PC-9 (cell line): Measurements from ENCODE around the gene SUMF1. TPM values are rescaled to one million over a fixed set of nuclear protein-coding genes. Genes with fewer than 3 reads are reported as not detected.
"Not testable (repeated sequence)": the region's sequence is repeated elsewhere in the genome, so short reads cannot be mapped to it uniquely, and the experiment has no call there.

Experiments
- BruUV-seq: library from RNA; stranded (reverse); fragments of 400-500 nt; replicated peaks from 2 replicates; lab custom pipeline; 2021; lab: Mats Ljungman, UMichigan
- CTCF ChIA-PET: fragments of 300-600 bp; sonication (Branson Sonifier 250); formaldehyde crosslinking; loops from one replicate; lab custom pipeline; 2022; ENCODE audit warnings: antibody characterized with exemption; lab: Charles Lee
- POLR2A ChIA-PET: fragments of 300-600 bp; sonication (Branson Sonifier 250); formaldehyde crosslinking; loops from one replicate; lab custom pipeline; 2022; ENCODE audit warnings: antibody characterized with exemption; ENCODE audit not compliant: unreplicated experiment; lab: Charles Lee
- DNase-seq, 2 experiments: peaks; one replicate each; pipeline versions ENCODE4 v3.0.0 to v3.0.0-alpha.2; 2015 to 2022; ENCODE audit warnings: mixed read lengths in 1 of 2
- H2AFZ ChIP-seq: fragments of 200-600 bp; sonication (generic); 2 replicates; pipeline ENCODE4 v1.8.1; 2017; ENCODE audit warnings: antibody characterized with exemption
- H3F3A ChIP-seq: fragments of 200-600 bp; sonication (generic); 2 replicates; pipeline ENCODE4 v1.8.1; 2017; ENCODE audit warnings: antibody characterized with exemption, mild to moderate bottlenecking, low read depth; ENCODE audit not compliant: insufficient read depth
- H3K27ac ChIP-seq: fragments of 200-600 bp; sonication (generic); 2 replicates; pipeline ENCODE4 v1.6.1; 2016; ENCODE audit warnings: mixed run types
- H3K27me3 ChIP-seq: fragments of 200-600 bp; sonication (generic); 2 replicates; pipeline ENCODE4 v1.6.1; 2016; ENCODE audit warnings: low read depth, mixed run types; ENCODE audit not compliant: insufficient read depth
- H3K36me3 ChIP-seq: fragments of 200-600 bp; sonication (generic); 2 replicates; pipeline ENCODE4 v1.6.1; 2016; ENCODE audit warnings: low read depth, mixed run types
- H3K4me1 ChIP-seq: fragments of 200-600 bp; sonication (generic); replicated peaks from 2 replicates; pipeline ENCODE4 v1.6.1; 2016; ENCODE audit warnings: mixed run types; ENCODE audit not compliant: insufficient read depth
- H3K4me2 ChIP-seq: fragments of 200-600 bp; sonication (generic); 2 replicates; pipeline ENCODE4 v1.6.1; 2017; ENCODE audit warnings: mixed run types
- H3K4me3 ChIP-seq: fragments of 200-600 bp; sonication (generic); 2 replicates; pipeline ENCODE4 v1.6.1; 2016; ENCODE audit warnings: mixed run types
- H3K79me2 ChIP-seq: fragments of 200-600 bp; sonication (generic); 2 replicates; pipeline ENCODE4 v1.6.1; 2017; ENCODE audit warnings: low read depth, mixed run types
- H3K9me2 ChIP-seq: fragments of 200-600 bp; sonication (generic); 2 replicates; pipeline ENCODE4 v1.8.1; 2017; ENCODE audit warnings: mild to moderate bottlenecking; ENCODE audit not compliant: insufficient read depth
- H3K9me3 ChIP-seq: fragments of 200-600 bp; sonication (generic); 2 replicates; pipeline ENCODE4 v1.8.1; 2016; ENCODE audit warnings: low read depth; ENCODE audit not compliant: insufficient read depth
- H4K20me1 ChIP-seq: fragments of 200-600 bp; sonication (generic); 2 replicates; pipeline ENCODE4 v1.8.1; 2017; ENCODE audit not compliant: insufficient read depth
- EZH2 ChIP-seq: fragments of 200-600 bp; sonication (generic); IDR thresholded peaks from 2 replicates; pipeline ENCODE4 v1.8.0; 2017; ENCODE audit warnings: antibody characterized with exemption, low read depth
- intact Hi-C: fragments of 100-400 bp; cut with micrococcal nuclease; formaldehyde crosslinking; loops from one replicate; pipeline ENCODE4 v1.10.0; 2022; ENCODE audit not compliant: unreplicated experiment
- total RNA-seq: library from RNA; stranded (reverse); gene quantifications from 2 replicates; pipeline ENCODE4 v1.2.3, GENCODE V29; 2021
- TF ChIP-seq, protein P1 (sequence below): fragments of 200-600 bp; sonication (generic); conservative IDR thresholded peaks from 2 replicates; pipeline ENCODE4 v1.6.1; 2017; ENCODE audit warnings: mixed run types, antibody characterized with exemption, mild to moderate bottlenecking, moderate library complexity

SUMF1 gene
- total RNA-seq, 1 experiment from 2014 or later: 41.6 TPM

DNA sequence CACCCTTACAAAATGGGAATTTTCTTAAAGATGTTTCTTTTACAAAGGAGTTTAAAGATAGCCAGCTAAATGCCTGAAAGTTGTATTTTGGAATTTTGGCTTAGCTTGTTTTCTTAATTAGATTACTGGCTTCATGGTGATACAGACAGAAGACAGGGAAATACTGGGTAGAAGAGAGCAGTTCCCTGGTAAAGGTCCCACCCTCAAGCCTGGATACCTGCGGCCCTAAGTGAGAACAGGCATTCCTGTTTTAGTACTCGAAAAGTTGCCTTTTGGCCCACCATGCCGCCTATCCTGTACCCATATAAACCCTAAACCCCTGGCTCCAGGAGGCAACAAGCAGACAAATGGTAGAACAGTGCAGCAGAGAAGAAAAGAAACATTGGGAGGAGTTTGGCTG, 134.5 kb downstream of the SUMF1 start:
- no peaks in the 10 kb centered on the region for H3K27me3 ChIP-seq
- intact Hi-C loops: no loop called here
- H3K9me3 ChIP-seq: no peaks in the 10 kb centered on the region
- no TSS peak for BruUV-seq
- no peaks in the 10 kb centered on the region for H3K9me2 ChIP-seq
- H4K20me1 ChIP-seq: no peaks in the 10 kb centered on the region
- no peaks in the 10 kb centered on the region for H3K4me1 ChIP-seq
- H3K79me2 ChIP-seq: no peaks in the 10 kb centered on the region
- H3K36me3 ChIP-seq: no peaks in the 10 kb centered on the region
- H3K27ac ChIP-seq: no peak overlapping the region
- ChIA-PET POLR2A (no interaction called here), CTCF (no interaction called here)
- TF ChIP-seq, protein P1, sequence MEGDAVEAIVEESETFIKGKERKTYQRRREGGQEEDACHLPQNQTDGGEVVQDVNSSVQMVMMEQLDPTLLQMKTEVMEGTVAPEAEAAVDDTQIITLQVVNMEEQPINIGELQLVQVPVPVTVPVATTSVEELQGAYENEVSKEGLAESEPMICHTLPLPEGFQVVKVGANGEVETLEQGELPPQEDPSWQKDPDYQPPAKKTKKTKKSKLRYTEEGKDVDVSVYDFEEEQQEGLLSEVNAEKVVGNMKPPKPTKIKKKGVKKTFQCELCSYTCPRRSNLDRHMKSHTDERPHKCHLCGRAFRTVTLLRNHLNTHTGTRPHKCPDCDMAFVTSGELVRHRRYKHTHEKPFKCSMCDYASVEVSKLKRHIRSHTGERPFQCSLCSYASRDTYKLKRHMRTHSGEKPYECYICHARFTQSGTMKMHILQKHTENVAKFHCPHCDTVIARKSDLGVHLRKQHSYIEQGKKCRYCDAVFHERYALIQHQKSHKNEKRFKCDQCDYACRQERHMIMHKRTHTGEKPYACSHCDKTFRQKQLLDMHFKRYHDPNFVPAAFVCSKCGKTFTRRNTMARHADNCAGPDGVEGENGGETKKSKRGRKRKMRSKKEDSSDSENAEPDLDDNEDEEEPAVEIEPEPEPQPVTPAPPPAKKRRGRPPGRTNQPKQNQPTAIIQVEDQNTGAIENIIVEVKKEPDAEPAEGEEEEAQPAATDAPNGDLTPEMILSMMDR: no peak
- no peak for TF ChIP-seq EZH2
- H3K4me2 ChIP-seq: no peak overlapping the region
- H3F3A ChIP-seq: no peaks in the 10 kb centered on the region
- no peak overlapping the region for H3K4me3 ChIP-seq
- H2AFZ ChIP-seq: no peak overlapping the region
- DNase-seq: no peak

DNA sequence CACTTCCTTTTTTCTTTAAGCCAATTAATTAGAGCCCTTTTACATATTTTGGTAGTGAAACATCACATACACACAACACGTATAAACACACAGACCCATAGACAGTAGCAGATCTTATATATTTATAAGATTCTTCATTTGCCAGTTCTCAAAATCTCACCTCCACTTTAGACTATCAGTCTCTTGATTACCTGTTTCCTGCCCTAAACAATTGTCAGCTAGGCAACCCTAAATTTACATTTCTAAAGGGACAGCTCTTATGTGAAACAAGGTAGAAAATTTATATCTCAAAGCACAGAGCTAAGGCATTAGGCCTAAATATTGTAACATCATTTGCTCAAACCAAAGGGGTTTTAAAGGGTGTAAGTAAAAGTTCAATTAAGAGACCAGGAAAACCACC, 135.0 kb downstream of the SUMF1 start:
- DNase-seq: no peak
- intact Hi-C loops: no loop called here
- H3K36me3 ChIP-seq: no peaks in the 10 kb centered on the region
- H3K27me3 ChIP-seq: no peaks in the 10 kb centered on the region
- no peaks in the 10 kb centered on the region for H3F3A ChIP-seq
- no peaks in the 10 kb centered on the region for H4K20me1 ChIP-seq
- no peak overlapping the region for H2AFZ ChIP-seq
- H3K4me1 ChIP-seq: no peaks in the 10 kb centered on the region
- CTCF ChIA-PET: no interaction called here
- H3K9me3 ChIP-seq: no peaks in the 10 kb centered on the region
- no peak overlapping the region for H3K27ac ChIP-seq
- no peak for TF ChIP-seq EZH2
- TF ChIP-seq, protein P1: no peak
- POLR2A ChIA-PET: no interaction called here
- BruUV-seq: no TSS peak
- H3K9me2 ChIP-seq: no peaks in the 10 kb centered on the region
- H3K4me3 ChIP-seq: no peak overlapping the region
- no peaks in the 10 kb centered on the region for H3K79me2 ChIP-seq
- no peak overlapping the region for H3K4me2 ChIP-seq

DNA sequence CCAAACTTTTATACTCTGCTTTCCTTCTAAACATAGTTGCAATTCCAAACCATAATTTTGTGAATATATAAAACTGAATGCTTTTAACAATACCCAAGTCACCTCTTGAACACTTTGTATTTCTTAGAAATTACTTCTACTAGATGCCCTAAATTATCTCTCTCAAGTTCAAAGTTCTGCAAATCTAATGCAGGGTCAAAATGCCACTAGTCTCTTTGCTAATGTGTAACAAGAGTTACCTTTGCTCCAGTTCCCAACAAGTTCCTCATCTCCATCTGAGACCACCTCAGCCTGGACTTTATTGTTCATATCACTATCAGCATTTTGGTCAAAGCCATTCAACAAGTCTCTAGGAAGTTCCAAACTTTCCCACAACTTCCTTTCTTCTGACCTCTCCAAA, 137.3 kb downstream of the SUMF1 start:
- H2AFZ ChIP-seq, H3F3A ChIP-seq, CTCF ChIA-PET, H4K20me1 ChIP-seq, POLR2A ChIA-PET, H3K79me2 ChIP-seq, H3K4me1 ChIP-seq, BruUV-seq, H3K27me3 ChIP-seq, intact Hi-C loops, H3K4me2 ChIP-seq, H3K9me3 ChIP-seq, DNase-seq, H3K9me2 ChIP-seq, H3K36me3 ChIP-seq, H3K4me3 ChIP-seq, H3K27ac ChIP-seq: not testable (repeated sequence)

DNA sequence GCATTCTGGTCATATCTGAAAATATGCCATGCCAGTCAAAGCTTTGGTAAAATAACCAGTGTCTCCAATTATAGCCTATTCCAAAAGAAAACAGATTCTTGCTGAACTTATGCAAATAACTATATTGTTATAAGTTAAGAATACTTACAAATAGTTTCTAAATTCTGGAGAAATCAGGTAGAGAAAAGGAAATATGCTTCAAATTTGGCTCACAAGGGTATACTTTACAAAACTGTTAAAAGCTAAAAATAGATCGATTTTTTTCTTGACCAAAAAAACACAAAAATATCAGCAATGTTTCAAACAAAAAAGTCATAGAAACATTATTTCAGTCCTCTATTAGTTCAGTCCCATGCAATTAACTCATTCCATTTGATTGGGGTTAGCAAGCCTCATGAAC, 140.2 kb downstream of the SUMF1 start:
- CTCF ChIA-PET: no interaction called here
- BruUV-seq: no TSS peak

More for the DNA sequence above, 140.2 kb downstream of the SUMF1 start:
- H3K4me1 ChIP-seq: no peaks in the 10 kb centered on the region
- no peak overlapping the region for H3K4me3 ChIP-seq
- H3K27me3 ChIP-seq: no peaks in the 10 kb centered on the region
- no peak overlapping the region for H3K4me2 ChIP-seq
- no peaks in the 10 kb centered on the region for H3F3A ChIP-seq
- H3K36me3 ChIP-seq: no peaks in the 10 kb centered on the region
- no peaks in the 10 kb centered on the region for H3K79me2 ChIP-seq
- H3K9me3 ChIP-seq: no peaks in the 10 kb centered on the region
- no peak for TF ChIP-seq EZH2
- TF ChIP-seq, protein P1: no peak
- no peak for DNase-seq
- H2AFZ ChIP-seq: no peak overlapping the region
- POLR2A ChIA-PET: no interaction called here
- intact Hi-C loops: no loop called here
- H3K9me2 ChIP-seq: no peaks in the 10 kb centered on the region
- H3K27ac ChIP-seq: no peak overlapping the region
- H4K20me1 ChIP-seq: no peaks in the 10 kb centered on the region
